NCI-H128 (cell line): Measurements from ENCODE around the gene CAPN11.
A peak's percentile ranks its signal among the peaks of the same experiment; 100 is the strongest.

Source experiments
- DNase-seq: peaks from one replicate; lab custom pipeline; 2025; ENCODE audit not compliant: unreplicated experiment; lab: John Stamatoyannopoulos, UW

Gene CAPN11

GRCh38 chr6:44202972-44203750, 44.5 kb downstream of the CAPN11 start:
- no peak for DNase-seq

- DNase-seq: no peak
Measured at GRCh38 chr6:44203955-44204354, 45.3 kb downstream of the CAPN11 start.

GRCh38 chr6:44207966-44208365, 49.3 kb downstream of the CAPN11 start:
- DNase-seq: no peak

- no peak for DNase-seq
Measured at GRCh38 chr6:44211284-44211683, 52.7 kb downstream of the CAPN11 start.

- DNase-seq: no peak
Measured at GRCh38 chr6:44214307-44214706, 55.7 kb downstream of the CAPN11 start.

- DNase-seq: no peak
Measured at GRCh38 chr6:44216677-44217331, 58.2 kb downstream of the CAPN11 start, which contains the start of gene MYMX. MYMX (plus strand) TSS chr6:44216926; CDS start chr6:44217472, 546 bp downstream.

GRCh38 chr6:44217332-44218143, 58.9 kb downstream of the CAPN11 start:
- DNase-seq: no peak

GRCh38 chr6:44219053-44219814, 60.6 kb downstream of the CAPN11 start:
- no peak for DNase-seq

GRCh38 chr6:44219815-44220784, 61.5 kb downstream of the CAPN11 start:
- DNase-seq: no peak

- DNase-seq: no peak
Measured at GRCh38 chr6:44220913-44221290, 62.3 kb downstream of the CAPN11 start.

GRCh38 chr6:44221291-44221960, 62.8 kb downstream of the CAPN11 start:
- DNase-seq: no peak

GRCh38 chr6:44221961-44222335, 63.3 kb downstream of the CAPN11 start:
- DNase-seq: no peak

GRCh38 chr6:44222486-44223318, 64.1 kb downstream of the CAPN11 start:
- no peak for DNase-seq

- peak; percentile 28 for DNase-seq
Measured at GRCh38 chr6:44223319-44224028, 64.9 kb downstream of the CAPN11 start, which contains the start of gene SLC29A1. SLC29A1 (plus strand) TSS chr6:44223595; CDS start chr6:44227314, 3,719 bp downstream.

GRCh38 chr6:44224029-44224964, 65.7 kb downstream of the CAPN11 start:
- DNase-seq: no peak

GRCh38 chr6:44224965-44225305, 66.3 kb downstream of the CAPN11 start:
- no peak for DNase-seq
